ENCODE data around the gene TAAR8.
"Not testable (repeated sequence)": the region's sequence is repeated elsewhere in the genome, so short reads cannot be mapped to it uniquely, and the experiment has no call there.

The TAAR8 gene

GRCh38 chr6:132548746-132549463 is 3.6 kb upstream of the TAAR8 start:
- DNase-seq: no peak

- no peak for DNase-seq
Measured at GRCh38 chr6:132551214-132551613, 1.3 kb upstream of the TAAR8 start.

GRCh38 chr6:132560087-132560486 is 7.6 kb downstream of the TAAR8 start:
- not testable (repeated sequence) for DNase-seq

- no peak for DNase-seq
Measured at GRCh38 chr6:132566404-132566803, 13.9 kb downstream of the TAAR8 start.

GRCh38 chr6:132567566-132567965 is 15.1 kb downstream of the TAAR8 start:
- no peak for DNase-seq

- DNase-seq: no peak
Measured at GRCh38 chr6:132568611-132569010, 16.1 kb downstream of the TAAR8 start.

GRCh38 chr6:132569170-132569569 is 16.7 kb downstream of the TAAR8 start:
- no peak for DNase-seq

- no peak for DNase-seq
Measured at GRCh38 chr6:132570221-132570777, 17.8 kb downstream of the TAAR8 start, which contains the start of gene TAAR6. Gene TAAR6 (plus strand): TSS chr6:132570322. CDS start chr6:132570322, 0 bp downstream.

GRCh38 chr6:132571774-132572173 is 19.3 kb downstream of the TAAR8 start:
- DNase-seq: no peak

GRCh38 chr6:132584698-132585097 is 32.2 kb downstream of the TAAR8 start:
- no peak for DNase-seq

GRCh38 chr6:132587424-132587823 is 35.0 kb downstream of the TAAR8 start:
- DNase-seq: no peak

GRCh38 chr6:132589454-132589853 is 37.0 kb downstream of the TAAR8 start, which contains the start of gene TAAR5:
Gene TAAR5 (minus strand): TSS chr6:132589741. CDS start chr6:132589686, 55 bp downstream.
- no peak for DNase-seq

GRCh38 chr6:132590362-132590761 is 37.9 kb downstream of the TAAR8 start:
- DNase-seq: no peak

- DNase-seq: no peak
Measured at GRCh38 chr6:132592855-132593254, 40.4 kb downstream of the TAAR8 start.

- no peak for DNase-seq
Measured at GRCh38 chr6:132596201-132596600, 43.7 kb downstream of the TAAR8 start.

- no peak for DNase-seq
Measured at GRCh38 chr6:132598473-132598872, 46.0 kb downstream of the TAAR8 start.

- not testable (repeated sequence) for DNase-seq
Measured at GRCh38 chr6:132600900-132601299, 48.4 kb downstream of the TAAR8 start.
